ENCODE results near the gene GALNT9.
"Not testable (repeated sequence)": the region's sequence is repeated elsewhere in the genome, so short reads cannot be mapped to it uniquely, and the experiment has no call there.

Gene GALNT9

DNA sequence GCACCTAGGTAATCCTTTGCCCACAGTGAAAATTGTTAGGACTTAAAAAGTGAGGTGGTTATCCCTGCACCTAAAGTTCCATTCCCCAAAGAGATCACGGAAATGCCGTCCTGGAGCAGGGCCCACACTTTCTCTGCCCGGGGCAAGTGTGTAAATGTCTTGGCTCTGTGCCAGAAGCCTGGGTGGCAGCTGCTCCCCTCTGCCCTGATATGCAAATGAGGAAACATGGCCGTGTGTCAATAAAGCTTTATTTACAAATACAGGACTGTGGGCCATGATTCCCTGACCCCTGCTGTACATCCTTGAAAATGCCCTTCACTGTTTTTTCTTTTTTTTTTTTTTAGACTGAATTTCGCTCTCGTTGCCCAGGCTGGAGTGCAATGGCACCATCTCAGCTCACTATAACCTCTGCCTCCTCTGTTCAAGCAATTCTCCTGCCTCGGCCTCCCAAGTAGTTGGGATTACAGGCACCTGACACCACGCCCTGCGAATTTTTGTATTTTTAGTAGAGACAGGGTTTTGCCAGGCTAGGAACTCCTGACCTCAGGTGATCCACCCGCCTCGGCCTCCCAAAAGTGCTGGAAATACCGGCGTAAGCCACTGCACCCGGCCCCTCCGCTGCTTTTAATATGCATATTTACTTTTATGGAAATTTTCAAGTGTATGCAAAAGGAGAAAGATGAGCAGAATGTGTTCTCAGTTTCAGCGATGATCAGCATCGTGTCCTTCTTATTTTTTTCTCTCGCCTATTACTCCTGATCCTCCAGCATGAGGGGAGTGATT, 75.5 kb downstream of the GALNT9 start:
- in situ Hi-C loops (cut with MboI; ENCODE audit: low sequenced_read_pairs), result no loop called here

DNA sequence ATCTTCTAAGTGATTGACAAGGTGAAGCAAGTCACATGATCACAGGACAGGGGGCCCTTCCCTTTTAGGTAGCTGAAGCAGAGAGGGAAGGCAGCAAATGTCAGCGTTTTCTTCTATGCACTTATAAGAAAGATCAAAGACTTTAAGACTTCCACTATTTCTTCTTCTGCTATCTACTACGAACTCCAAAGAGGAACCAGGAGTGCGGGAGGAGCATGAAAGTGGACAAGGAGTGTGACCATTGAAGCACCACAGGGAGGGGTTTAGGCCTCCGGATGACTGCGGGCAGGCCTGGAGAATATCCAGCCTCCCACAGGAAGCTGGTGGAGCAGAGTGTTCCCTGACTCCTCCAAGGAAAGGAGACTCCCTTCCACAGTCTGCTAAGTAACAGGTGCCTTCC, 76.4 kb downstream of the GALNT9 start:
- in situ Hi-C loops (cut with MboI; ENCODE audit: low sequenced_read_pairs), result not testable (repeated sequence)

GRCh38 chr12:132251741-132252490, 77.5 kb downstream of the GALNT9 start:
- in situ Hi-C loops (cut with MboI; ENCODE audit: low sequenced_read_pairs), result no loop called here

DNA sequence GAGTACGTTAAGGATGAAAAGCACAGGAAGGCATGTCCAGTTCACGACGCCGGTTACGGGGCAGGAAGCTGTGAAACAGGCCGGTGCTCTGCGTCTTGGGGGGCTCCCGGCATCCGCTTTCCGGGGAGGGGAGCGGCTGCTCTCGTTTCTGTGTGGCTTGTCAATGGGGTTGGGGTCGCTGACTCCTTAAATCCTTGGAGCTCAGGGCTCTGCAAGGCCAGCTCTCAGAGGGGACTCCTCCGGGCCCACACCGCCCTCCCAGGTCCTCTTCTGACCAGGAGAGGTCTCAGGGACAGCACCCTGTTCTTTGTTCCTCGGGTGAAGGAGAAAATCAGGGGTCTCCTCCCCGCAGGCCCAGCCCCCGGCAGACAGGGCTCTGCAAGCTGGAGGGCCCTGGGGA, 78.1 kb downstream of the GALNT9 start:
- in situ Hi-C loops (cut with MboI; ENCODE audit: low sequenced_read_pairs), result no loop called here

GRCh38 chr12:132250707-132251106, 78.7 kb downstream of the GALNT9 start:
- in situ Hi-C loops (cut with MboI; ENCODE audit: low sequenced_read_pairs), result no loop called here

DNA sequence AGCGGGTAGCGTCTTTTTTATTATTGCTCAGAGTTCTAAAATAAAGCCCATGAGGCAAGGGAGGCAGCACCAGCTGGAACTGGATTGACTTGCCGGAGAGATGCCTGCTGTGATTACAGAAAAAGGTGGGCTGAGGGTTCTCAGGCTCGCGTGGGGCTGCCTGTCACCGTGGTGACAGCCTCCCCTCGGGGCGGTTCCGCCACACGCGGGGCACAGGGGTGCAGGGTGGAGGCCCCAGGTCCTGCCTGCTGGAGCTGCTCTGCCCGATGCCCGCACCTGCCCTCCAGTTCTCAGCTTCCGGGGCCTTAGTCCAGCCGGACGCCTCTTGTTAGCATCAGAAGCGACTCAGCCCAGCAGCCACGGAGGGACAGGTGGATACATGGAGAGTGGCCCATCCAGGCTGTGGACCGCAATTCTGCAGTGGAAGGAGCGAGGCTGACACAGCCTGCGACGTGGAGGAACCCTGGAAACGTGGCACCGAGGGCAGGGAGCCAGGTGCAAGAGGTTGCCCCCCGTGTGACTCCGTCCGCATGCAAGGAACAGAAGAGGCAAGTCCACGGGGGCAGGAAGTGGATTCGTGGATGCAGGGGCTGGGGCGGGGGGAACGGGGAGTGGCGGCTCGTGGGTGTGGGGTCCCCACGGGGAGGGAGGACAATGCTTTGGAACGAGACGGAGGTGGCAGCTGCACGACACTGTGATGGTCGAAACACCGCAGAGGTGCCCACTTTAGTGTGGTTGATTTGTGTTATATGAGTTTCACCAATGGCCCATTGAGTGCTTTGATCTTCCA, 79.5 kb downstream of the GALNT9 start:
- in situ Hi-C loops (cut with MboI; ENCODE audit: low sequenced_read_pairs), result no loop called here

DNA sequence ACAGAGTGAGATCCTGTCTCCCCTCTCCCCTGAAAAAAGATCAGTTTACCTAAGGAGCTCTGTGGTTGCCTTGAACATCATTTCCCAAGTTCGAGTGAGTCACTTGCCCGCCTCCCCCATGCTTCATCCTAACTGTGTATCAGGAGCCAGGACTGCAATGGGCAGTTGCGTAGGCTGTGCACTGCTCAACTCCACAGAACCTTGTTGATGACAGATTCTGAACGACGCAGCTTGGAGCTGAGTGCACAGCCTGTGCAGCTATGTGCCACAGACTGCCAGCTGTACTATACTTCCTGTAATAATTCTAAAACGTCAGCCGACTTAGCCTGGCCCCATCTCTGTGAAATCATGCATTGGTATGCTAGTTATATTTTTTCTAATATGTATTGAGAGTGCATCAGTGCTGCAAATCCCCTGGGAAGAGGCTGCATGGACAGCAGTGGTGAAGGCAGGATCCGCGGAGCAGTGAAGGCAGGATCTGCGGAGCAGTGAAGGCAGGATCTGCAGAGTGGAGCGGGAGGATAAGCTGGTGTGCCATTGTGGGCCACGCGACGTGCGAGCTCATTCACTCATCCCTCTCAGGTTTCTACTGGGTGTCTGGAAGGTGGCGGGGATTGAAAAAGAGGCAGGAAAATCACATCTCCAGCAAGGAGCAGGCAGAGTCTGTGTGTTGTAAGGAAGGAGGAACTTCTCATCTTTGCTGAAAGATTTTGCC, 80.8 kb downstream of the GALNT9 start:
- in situ Hi-C loops (cut with MboI; ENCODE audit: low sequenced_read_pairs), result no loop called here

DNA sequence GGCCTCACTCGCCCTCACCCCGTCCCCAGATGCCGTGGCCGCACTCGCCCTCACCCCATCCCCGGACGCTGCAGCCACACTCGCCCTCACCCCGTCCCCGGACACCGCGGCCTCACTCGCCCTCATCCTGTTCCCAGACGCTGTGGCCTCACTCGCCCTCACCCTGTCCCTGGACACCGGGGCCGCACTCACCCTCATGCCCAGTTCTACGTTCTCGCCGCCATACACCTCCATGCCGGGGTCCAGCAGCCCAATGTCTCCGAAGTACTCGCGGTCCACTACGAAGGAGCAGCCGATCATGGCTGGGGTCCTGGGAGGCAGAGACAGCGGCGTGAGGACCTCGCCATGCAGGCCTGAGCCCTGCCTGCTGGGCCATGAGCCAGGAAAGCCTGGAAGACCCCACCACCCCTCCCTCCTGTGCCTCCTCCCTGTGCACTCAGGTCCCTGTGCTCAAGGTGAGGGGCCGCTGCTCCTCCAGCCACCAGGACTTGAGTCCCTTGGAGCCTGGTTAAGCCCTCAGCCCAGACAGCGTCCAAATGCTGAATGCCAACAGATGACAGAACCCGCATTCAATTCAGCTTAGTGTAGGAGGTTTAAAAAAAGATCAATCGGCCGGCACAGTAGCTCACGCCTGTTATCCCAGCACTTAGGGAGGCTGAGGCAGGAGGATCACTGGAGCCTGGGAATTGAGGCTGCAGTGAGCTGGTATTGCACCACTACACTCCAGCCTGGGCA, 81.5 kb downstream of the GALNT9 start:
- in situ Hi-C loops (cut with MboI; ENCODE audit: low sequenced_read_pairs), result no loop called here

GRCh38 chr12:132246997-132247717, 82.2 kb downstream of the GALNT9 start:
- in situ Hi-C loops (cut with MboI; ENCODE audit: low sequenced_read_pairs), result no loop called here

DNA sequence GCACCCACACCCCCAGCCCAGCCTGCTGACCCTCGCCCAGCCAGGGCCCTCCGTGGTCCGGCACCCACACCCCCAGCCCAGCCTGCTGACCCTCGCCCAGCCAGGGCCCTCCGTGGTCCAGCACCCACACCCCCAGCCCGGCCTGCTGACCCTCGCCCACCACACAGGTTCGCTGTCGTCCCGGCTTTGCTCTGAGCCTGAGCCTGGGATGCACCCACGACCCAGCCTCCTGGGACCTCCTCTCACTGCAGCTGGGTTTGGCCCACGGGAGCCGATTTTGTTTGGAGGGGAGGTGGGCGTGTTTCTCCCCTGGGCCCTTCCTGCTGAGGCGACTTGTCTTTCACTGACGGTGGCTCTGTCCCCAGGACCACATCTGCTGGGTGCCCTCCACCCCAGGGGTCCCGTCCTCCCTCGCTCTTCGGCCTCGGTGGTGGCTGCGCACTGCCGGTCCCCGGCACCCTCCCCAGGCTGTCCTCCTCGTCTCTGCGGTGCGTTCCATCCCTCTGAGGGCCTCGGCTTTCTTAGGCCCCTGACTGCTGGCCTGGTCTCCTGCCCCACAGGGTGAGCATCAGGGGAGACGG, 83.8 kb downstream of the GALNT9 start:
- in situ Hi-C loops (cut with MboI; ENCODE audit: low sequenced_read_pairs), result no loop called here

DNA sequence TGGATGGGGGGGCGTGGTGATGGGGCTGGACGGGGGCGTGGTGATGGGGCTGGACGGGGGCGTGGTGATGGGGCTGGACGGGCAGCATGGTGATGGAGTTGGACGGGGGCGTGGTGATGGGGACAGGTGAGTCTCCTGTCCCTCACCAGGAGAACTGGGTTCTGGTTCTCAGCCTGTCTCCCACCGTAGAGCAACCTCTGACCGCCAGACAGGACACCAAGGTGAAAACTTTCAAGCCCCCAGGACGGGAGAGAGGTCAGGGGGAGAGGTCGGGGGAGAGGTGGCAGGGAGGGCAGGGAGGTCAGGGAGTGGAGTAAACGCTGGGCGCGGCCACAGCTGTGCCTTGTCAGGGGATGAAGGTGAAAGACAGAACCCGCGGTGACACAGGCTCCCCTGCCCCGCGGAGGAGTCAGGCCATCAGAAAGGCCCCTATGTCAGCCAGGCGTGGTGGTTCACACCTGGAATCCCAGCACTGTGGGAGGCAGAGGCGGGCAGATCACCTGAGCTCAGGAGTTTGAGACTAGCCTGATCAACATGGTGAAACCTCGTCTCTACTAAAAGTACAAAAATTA, 84.6 kb downstream of the GALNT9 start:
- in situ Hi-C loops (cut with MboI; ENCODE audit: low sequenced_read_pairs), result no loop called here

- in situ Hi-C loops (cut with MboI; ENCODE audit: low sequenced_read_pairs), result no loop called here
These were observed 85.6 kb downstream of the GALNT9 start for GRCh38 chr12:132243596-132244310.

DNA sequence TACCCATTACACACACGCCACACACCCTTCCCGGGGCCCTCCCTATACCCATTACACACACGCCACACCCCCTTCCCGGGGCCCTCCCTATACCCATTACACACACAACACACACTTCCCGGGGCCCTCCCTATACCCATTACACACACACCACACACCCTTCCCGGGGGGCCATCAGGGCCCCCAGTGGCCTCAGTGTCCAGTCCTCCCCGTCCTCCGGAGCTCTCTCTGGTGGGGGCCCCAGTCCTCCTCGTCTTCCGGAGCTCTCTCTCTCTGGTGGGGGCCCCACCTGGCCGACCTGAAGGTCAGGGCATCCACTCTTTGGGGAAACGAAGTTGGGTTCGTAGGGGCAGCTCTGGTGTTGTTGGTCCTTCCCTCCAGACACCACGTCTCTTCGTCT, 86.2 kb downstream of the GALNT9 start:
- in situ Hi-C loops (cut with MboI; ENCODE audit: low sequenced_read_pairs), result not testable (repeated sequence)

GRCh38 chr12:132240669-132241007, 88.8 kb downstream of the GALNT9 start:
- in situ Hi-C loops (cut with MboI; ENCODE audit: low sequenced_read_pairs), result not testable (repeated sequence)

- in situ Hi-C loops (cut with MboI; ENCODE audit: low sequenced_read_pairs), result no loop called here
These were observed 89.4 kb downstream of the GALNT9 start for GRCh38 chr12:132239796-132240668.

DNA sequence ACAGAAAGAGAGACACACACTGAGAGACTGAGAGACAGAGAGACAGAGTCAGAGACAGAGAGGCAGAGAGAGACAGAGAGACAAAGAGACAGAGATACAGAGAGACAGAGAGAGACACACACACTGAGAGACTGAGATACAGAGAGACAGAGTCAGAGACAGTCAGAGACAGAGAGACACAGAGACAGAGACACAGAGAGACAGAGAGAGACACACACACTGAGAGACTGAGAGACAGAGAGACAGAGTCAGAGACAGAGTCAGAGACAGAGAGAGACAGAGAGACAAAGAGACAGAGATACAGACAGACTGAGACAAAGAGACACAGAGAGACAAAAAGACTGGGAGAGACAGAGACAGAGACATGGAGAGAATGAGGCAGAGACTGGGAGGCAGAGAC, 90.0 kb downstream of the GALNT9 start:
- in situ Hi-C loops (cut with MboI; ENCODE audit: low sequenced_read_pairs), result no loop called here

GRCh38 chr12:132238884-132239283, 90.5 kb downstream of the GALNT9 start:
- in situ Hi-C loops (cut with MboI; ENCODE audit: low sequenced_read_pairs), result no loop called here

Data from HL-60/S4 treated with retinoic acid at 250 ng/mL for 4 days and 3 days (cell line).